Measurements from ENCODE around the gene RIN3. TPM values are rescaled to one million over a fixed set of nuclear protein-coding genes. Genes with fewer than 3 reads are reported as not detected.

Gene RIN3
- total RNA-seq, 1 donor from 2014 or later = 22.1 TPM

- no peak for ATAC-seq
- intact Hi-C loops (cut with DNase I) = no loop called here
- DNase-seq (ENCODE audit: low spot score) = no peak
These were observed 87.6 kb downstream of the RIN3 start for GRCh38 chr14:92601131-92601710.

- ATAC-seq (peak; percentile 43), DNase-seq (ENCODE audit: low spot score) (no peak)
- intact Hi-C loops (cut with DNase I) = no loop called here
These were observed 88.3 kb downstream of the RIN3 start for GRCh38 chr14:92601757-92602417.

- no peak for DNase-seq (ENCODE audit: low spot score)
- intact Hi-C loops (cut with DNase I) = no loop called here
These were observed 90.0 kb downstream of the RIN3 start for GRCh38 chr14:92603309-92604242.

DNA sequence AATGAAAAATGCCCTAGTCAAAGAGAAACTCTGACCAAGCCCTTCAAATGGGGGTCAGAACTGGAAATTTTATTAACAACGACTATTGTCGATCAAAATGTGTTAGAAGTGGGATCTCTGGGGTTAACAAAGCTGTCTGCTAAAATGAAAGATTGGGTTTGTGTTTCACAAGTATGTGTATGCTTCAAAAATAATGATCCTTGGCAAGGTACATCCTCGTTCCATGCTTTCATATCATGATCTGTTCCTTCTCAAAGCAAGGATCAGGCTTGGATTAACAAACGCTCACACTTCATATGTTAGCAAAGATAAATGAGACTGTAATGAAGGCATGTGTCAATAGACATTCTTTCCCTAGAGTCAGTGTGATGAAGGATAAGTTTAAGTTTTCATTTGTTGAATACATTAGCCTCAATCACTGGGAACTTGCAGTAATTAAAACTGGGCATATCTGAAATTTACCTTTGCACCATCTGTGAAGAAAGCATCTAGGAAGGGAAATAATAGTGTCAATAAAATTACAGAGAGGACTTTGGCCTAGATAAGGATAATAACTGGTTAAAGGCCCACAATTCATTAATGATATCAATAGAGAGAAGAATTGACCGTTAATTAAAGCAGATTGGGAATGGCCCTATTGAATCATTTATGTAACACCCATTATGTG, 91.8 kb downstream of the RIN3 start:
- DNase-seq (ENCODE audit: low spot score) (no peak), ATAC-seq (no peak)
- intact Hi-C loops (cut with DNase I) = no loop called here

More at GRCh38 chr14:92603309-92604242, 90.0 kb downstream of the RIN3 start:
- ATAC-seq = no peak

GRCh38 chr14:92607251-92607650, 93.7 kb downstream of the RIN3 start:
- DNase-seq (ENCODE audit: low spot score) (no peak), ATAC-seq (no peak)
- intact Hi-C loops (cut with DNase I) = no loop called here

GRCh38 chr14:92607702-92608429, 94.3 kb downstream of the RIN3 start:
- no peak for DNase-seq (ENCODE audit: low spot score)
- intact Hi-C loops (cut with DNase I) = no loop called here
- no peak for ATAC-seq

DNA sequence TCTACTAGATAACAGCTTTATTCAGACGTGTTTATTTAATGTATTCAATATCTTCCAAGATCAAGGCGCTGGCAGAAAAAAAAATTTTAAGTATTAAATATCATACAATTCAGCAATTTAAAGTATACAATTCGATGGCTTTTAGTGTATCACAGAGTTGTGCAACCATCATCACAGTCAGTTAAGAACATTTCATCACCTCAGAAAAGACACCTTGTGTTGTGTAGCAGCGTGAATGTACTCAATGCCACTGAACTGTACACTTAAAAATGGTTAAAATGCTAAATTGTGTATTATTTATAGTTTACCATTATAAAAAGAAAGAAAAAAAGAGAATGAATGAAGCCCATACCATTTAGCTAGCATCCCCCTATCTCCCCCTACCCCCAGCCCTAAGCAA, 96.4 kb downstream of the RIN3 start:
- no peak for ATAC-seq
- intact Hi-C loops (cut with DNase I) = no loop called here
- DNase-seq (ENCODE audit: low spot score) = no peak

DNA sequence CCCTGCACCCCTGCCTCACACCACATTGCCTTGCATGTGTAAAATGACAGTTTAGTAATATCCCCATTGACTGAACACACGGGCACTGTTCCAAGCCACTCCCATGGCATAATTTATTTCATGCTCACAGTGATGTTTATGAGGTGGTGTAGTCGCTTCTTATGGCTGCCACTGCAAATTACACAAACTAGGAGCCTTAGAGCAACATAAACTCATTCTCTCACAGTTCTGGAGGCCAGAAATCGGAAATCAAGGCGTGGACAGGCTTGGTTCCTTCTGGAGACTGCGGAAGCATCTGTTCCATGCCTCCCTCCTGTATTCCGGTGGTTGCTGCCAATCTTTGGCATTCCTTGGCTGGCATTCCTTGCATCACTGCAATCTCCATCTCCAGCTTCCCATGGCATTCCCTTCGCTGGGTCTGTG, 97.3 kb downstream of the RIN3 start:
- ATAC-seq (no peak), DNase-seq (ENCODE audit: low spot score) (no peak)
- intact Hi-C loops (cut with DNase I) = no loop called here

DNA sequence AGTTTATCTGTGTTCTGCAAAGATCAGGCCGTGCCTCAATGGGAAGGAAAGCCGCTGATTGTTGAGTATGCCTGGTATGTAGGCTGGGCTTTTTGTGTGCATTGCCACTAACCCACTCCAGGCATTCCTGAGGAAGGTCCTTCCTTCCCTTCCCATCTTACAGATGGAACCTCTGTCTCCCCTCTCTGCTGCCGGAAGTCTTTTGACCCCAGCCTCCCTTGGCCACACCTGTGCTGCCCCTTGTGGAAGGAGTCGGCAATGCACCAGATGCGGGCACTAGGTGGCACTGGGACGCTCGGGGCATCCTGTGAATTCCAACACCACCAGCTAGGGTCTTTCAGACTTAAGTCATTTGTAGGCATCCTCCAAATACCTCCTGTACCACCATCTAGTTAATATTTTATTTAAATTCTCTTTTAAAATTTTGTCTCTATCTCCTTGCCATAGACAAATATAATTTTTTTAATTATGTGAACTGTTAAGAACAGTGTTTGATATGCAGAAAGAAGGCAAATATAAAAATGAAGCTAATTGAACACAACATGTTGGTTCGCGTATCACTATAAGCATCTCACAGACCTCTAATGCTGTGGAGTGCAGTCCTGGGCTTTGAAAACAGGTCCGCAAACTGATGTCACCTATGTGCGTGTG, 99.6 kb downstream of the RIN3 start:
- no peak for DNase-seq (ENCODE audit: low spot score)
- no peak for ATAC-seq
- intact Hi-C loops (cut with DNase I) = no loop called here

DNA sequence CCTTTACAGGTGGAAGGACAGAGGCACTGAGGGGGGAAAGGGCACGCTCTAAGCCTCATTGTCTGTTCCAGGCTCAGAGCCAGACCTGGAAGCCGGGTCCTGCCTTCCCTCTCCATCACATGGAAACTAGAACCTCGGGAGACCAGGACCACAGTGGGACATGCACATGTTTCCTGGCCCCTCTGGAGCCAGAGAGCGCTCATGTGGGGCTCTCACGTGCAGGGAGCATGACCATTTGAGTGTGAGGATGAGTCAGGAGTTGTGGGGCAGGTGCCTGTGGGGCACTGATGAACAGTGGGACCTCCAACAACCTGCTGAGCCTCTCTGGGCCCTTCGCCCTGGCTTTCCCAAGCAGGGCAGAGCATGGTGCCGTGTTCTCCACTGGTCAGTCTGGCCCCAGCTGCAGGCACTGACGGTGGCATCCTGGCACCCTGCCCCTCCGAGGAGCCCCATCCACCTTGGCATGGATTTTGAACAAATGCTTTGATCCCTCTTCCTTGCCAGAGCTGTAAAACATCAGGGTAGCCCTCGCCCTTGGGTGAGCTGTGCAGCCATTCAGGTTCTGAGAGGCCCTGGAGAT, 100.2 kb downstream of the RIN3 start:
- DNase-seq (ENCODE audit: low spot score) = no peak
- intact Hi-C loops (cut with DNase I) = no loop called here
- ATAC-seq = no peak

DNA sequence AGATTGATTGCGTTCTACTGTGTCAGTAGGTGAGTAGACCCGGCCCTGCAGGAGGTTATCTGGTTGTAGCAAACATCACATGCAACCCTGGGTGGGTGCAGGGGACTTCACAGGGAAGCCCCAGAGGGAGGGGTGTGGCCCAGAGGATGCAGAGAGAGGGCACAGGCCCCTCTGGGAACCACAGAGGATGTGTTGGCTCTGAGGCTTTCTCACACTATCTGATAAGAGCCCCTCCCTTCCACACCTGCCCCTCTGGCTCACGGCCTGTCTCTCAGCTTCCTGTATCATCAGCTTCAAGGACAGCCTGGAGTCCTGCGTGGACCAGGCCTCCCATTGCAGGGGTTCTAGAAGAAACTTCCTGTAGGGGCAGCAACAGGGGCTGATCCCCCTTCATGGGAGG, 101.9 kb downstream of the RIN3 start:
- intact Hi-C loops (cut with DNase I) = no loop called here
- ATAC-seq = no peak
- no peak for DNase-seq (ENCODE audit: low spot score)

GRCh38 chr14:92616178-92616577, 102.6 kb downstream of the RIN3 start:
- DNase-seq (ENCODE audit: low spot score) (no peak), ATAC-seq (no peak)
- intact Hi-C loops (cut with DNase I) = no loop called here

GRCh38 chr14:92617581-92617980, 104.0 kb downstream of the RIN3 start:
- DNase-seq (ENCODE audit: low spot score) = no peak
- intact Hi-C loops (cut with DNase I) = no loop called here
- no peak for ATAC-seq

DNA sequence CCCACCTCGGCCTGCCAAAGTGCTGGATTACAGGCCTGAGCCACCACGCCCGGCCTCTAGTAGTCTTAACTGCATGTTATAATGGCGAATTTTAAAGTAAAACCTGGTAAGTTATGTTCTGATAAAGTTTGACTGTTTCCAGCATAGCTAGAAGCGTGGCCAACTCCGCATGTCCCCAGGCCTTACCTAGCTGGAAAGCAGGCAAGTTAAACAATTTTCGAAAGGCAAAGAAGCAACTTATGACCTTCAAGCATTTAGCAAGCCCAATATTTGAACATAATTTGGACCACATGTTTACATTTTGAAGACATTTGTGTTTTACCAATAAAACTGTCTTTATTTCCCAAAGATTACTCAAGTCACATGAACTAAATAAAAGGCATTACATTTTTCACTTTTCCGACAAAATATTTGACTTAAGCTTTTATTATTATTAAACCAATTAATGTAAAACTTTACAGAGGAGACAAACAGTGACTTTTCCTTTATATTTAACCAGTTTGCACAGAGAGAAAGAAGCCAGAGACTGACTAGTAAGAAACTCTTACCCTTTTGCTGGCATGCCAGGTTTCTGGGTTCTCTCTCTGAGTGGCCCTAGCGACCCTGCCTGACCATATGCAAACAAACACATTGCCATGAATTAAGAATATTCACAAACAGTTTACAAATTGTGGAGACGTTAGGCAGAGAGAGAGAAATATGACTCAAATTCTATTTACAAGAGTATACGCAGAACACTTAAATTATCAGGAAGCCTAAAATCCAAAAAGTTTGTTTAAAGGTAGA, 106.3 kb downstream of the RIN3 start:
- ATAC-seq = peak; percentile 65
- DNase-seq (ENCODE audit: low spot score) = no peak
- intact Hi-C loops (cut with DNase I) = no loop called here

DNA sequence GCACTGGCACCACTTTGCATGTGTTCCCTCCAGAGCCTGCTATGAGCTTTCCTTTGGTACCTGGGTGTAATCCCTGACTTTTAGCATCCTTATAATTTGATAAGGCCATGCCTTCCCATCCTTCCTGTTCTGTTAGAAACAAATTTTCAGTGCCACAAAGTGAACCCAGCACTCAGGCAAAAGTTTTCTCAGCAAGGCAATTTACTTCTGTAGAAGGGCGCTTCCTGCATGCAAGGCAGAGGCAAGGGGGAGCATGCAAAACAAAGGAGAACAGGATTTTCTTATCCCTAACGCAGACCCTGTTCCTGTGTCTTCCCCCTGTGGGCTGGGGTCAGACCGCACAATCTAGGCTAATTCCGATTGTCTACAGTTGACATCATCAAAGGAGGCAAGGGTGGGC, 108.7 kb downstream of the RIN3 start:
- intact Hi-C loops (cut with DNase I) = no loop called here
- ATAC-seq (no peak), DNase-seq (ENCODE audit: low spot score) (no peak)

- intact Hi-C loops (cut with DNase I) = no loop called here
- ATAC-seq (peak; percentile 41), DNase-seq (ENCODE audit: low spot score) (no peak)
These were observed 111.2 kb downstream of the RIN3 start for GRCh38 chr14:92624764-92625163.

- ATAC-seq = peak; percentile 74
- intact Hi-C loops (cut with DNase I) = no loop called here
These were observed 111.6 kb downstream of the RIN3 start for GRCh38 chr14:92625213-92625612.

More at GRCh38 chr14:92625213-92625612, 111.6 kb downstream of the RIN3 start:
- no peak for DNase-seq (ENCODE audit: low spot score)
